MCF 10A (cell line): ENCODE measurements around the gene NKX1-2. TPM values are rescaled to one million over a fixed set of nuclear protein-coding genes. Genes with fewer than 3 reads are reported as not detected.

Experiments used
- BruUV-seq: library from RNA; stranded (reverse); fragments of 400-500 nt; replicated peaks from 2 replicates; lab custom pipeline; 2021; lab: Mats Ljungman, UMichigan
- CTCF ChIA-PET: fragments of 300-600 bp; sonication (Branson Sonifier 250); formaldehyde crosslinking; extraction: SDS; loops from one replicate; lab custom pipeline; 2021; ENCODE audit warnings: antibody characterized with exemption, inconsistent platforms; lab: Yijun Ruan, JAX
- POLR2A ChIA-PET: fragments of 300-600, 350-650 bp; sonication (Branson Sonifier 250); formaldehyde crosslinking; extraction: SDS; loops from one replicate; lab custom pipeline; 2020; ENCODE audit warnings: antibody characterized with exemption, inconsistent platforms; lab: Yijun Ruan, JAX
- DNase-seq: peaks from one replicate; pipeline ENCODE4 v3.0.0-alpha.2; 2018; ENCODE audit not compliant: unreplicated experiment
- H3K27ac Mint-ChIP-seq: one replicate; pipeline ENCODE4 v1.8.0; 2022; ENCODE audit warnings: mild to moderate bottlenecking, low read depth, mixed read lengths; ENCODE audit not compliant: unreplicated experiment
- H3K27me3 Mint-ChIP-seq: one replicate; pipeline ENCODE4 v1.8.0; 2022; ENCODE audit warnings: mixed read lengths; ENCODE audit not compliant: insufficient read depth, unreplicated experiment
- H3K36me3 Mint-ChIP-seq: one replicate; pipeline ENCODE4 v1.8.0; 2022; ENCODE audit warnings: mild to moderate bottlenecking, moderate library complexity, mixed read lengths; ENCODE audit not compliant: insufficient read depth, unreplicated experiment
- H3K4me1 Mint-ChIP-seq: one replicate; pipeline ENCODE4 v1.8.0; 2022; ENCODE audit warnings: mixed read lengths; ENCODE audit not compliant: insufficient read depth, unreplicated experiment
- H3K4me3 Mint-ChIP-seq: one replicate; pipeline ENCODE4 v1.8.0; 2022; ENCODE audit warnings: mild to moderate bottlenecking, moderate library complexity, mixed read lengths; ENCODE audit not compliant: unreplicated experiment
- H3K9me3 Mint-ChIP-seq: one replicate; pipeline ENCODE4 v1.8.0; 2022; ENCODE audit warnings: mixed read lengths; ENCODE audit not compliant: unreplicated experiment
- intact Hi-C: fragments of 100-400 bp; cut with micrococcal nuclease; formaldehyde crosslinking; loops from 2 replicates; pipeline ENCODE4 v1.14.1; 2022
- total RNA-seq: library from RNA; stranded (reverse); gene quantifications from 2 replicates; pipeline ENCODE4 v1.2.3, GENCODE V29; 2022
- TF ChIP-seq, protein P1 (sequence below): fragments of 200-600 bp; IDR thresholded peaks from one replicate; pipeline ENCODE4 v1.8.0; 2022; ENCODE audit warnings: antibody characterized with exemption, mild to moderate bottlenecking; ENCODE audit not compliant: unreplicated experiment

The NKX1-2 gene
- total RNA-seq, 1 experiment from 2014 or later, result 0.35 TPM

DNA sequence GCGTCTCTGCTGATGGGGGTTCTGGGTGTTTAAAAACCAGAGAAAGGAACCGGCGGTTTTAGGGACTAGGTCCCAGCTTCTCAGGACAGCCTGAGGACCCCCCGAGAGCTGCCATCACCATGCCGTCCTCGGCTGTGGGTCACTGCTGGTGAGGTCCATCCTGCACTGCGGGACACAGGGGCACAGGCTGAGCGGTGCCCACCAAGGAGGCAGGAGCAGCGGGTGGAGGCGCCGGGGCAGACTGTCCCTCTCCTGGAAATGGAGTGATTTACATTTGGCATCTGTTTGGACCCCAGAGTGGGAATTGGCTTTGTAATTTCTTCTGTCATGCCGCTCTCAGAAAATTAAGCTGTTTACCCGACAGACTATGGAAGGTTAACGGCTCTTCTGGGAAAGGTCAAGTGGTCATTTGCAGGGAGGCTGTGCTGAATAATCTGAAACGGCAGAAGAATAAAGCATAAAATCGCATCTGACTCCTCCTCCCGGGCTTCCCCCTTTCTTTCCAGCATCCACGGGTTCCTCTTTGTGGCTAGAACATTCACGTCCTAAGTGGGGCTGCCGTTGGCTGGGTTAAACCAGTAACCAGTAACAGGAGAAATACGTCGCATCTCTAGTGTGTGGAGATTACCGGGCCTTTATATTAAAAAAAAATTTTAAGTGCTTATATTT lies 43.5 kb upstream of the NKX1-2 start:
- Mint-ChIP-seq H3K9me3 (no peaks in the 10 kb centered on the region), H3K4me1 (no peaks in the 10 kb centered on the region), H3K4me3 (no peak overlapping the region), H3K27me3 (no peaks in the 10 kb centered on the region), H3K36me3 (no peaks in the 10 kb centered on the region), H3K27ac (no peak overlapping the region)
- DNase-seq, result no peak
- ChIA-PET POLR2A (interaction anchor here (0.9 kb wide), 1 partner anchor 9 kb away, joined by 3 read pairs; no protein-coding TSS in a partner anchor), CTCF (no interaction called here)
- no TSS peak for BruUV-seq
- intact Hi-C loops, result no loop called here
- TF ChIP-seq, protein P1, sequence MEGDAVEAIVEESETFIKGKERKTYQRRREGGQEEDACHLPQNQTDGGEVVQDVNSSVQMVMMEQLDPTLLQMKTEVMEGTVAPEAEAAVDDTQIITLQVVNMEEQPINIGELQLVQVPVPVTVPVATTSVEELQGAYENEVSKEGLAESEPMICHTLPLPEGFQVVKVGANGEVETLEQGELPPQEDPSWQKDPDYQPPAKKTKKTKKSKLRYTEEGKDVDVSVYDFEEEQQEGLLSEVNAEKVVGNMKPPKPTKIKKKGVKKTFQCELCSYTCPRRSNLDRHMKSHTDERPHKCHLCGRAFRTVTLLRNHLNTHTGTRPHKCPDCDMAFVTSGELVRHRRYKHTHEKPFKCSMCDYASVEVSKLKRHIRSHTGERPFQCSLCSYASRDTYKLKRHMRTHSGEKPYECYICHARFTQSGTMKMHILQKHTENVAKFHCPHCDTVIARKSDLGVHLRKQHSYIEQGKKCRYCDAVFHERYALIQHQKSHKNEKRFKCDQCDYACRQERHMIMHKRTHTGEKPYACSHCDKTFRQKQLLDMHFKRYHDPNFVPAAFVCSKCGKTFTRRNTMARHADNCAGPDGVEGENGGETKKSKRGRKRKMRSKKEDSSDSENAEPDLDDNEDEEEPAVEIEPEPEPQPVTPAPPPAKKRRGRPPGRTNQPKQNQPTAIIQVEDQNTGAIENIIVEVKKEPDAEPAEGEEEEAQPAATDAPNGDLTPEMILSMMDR, result no peak

DNA sequence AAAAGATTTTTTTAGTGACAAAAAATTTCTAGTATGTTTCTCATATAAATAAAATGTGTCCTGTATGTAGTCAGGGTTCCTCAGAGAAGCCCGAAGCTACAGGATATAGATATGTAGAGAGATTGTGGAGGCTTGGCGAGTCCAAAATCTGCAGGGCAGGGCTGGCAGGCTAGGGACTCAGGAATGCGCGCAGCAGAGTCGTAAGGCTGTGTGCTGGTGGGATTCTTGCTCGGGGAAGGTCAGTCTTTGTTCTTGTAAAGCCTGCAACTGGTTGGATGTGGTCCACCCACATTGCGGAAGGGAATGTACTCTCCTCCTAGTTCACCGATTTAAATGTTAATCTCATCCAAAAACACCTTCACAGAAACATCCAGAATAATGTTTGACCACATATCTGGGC lies 42.4 kb upstream of the NKX1-2 start:
- BruUV-seq, result no TSS peak
- CTCF ChIA-PET, result interaction anchor here (0.7 kb wide), 1 partner anchor 235 kb away, joined by 3 read pairs; no protein-coding TSS in a partner anchor
- no peak overlapping the region for H3K27ac Mint-ChIP-seq
- H3K36me3 Mint-ChIP-seq, result no peaks in the 10 kb centered on the region
- H3K4me1 Mint-ChIP-seq, result no peaks in the 10 kb centered on the region
- no peak overlapping the region for H3K4me3 Mint-ChIP-seq
- no peak for DNase-seq
- H3K27me3 Mint-ChIP-seq, result no peaks in the 10 kb centered on the region
- H3K9me3 Mint-ChIP-seq, result no peaks in the 10 kb centered on the region
- POLR2A ChIA-PET, result no interaction called here
- intact Hi-C loops, result no loop called here
- TF ChIP-seq, protein P1, result no peak

DNA sequence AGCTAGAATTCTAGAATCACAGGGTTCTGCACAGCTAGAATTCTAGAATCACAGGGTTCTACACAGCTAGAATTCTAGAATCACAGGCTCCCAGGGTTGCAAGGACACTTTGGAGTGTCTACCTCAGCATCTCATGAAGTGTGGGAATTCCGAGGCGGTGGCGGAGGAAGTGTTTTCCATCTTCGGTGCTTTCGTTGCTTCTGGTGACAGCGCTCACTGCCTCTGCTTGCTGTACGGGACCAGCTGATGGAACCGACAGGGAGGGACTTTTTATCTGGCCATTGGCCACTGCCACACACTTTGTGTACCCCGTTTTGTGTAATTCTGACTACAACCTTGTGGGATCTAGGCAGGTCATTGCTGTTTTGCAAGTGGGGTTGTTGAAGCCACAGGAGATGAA lies 41.3 kb upstream of the NKX1-2 start:
- Mint-ChIP-seq H3K4me3 (no peak overlapping the region), H3K4me1 (no peaks in the 10 kb centered on the region), H3K36me3 (no peaks in the 10 kb centered on the region), H3K27ac (no peak overlapping the region), H3K27me3 (no peaks in the 10 kb centered on the region), H3K9me3 (no peaks in the 10 kb centered on the region)
- ChIA-PET POLR2A (no interaction called here), CTCF (interaction anchor here (1.6 kb wide), 1 partner anchor 39 kb away, joined by 3 read pairs; no protein-coding TSS in a partner anchor)
- intact Hi-C loops, result no loop called here
- BruUV-seq, result no TSS peak
- TF ChIP-seq, protein P1, result no peak
- no peak for DNase-seq

DNA sequence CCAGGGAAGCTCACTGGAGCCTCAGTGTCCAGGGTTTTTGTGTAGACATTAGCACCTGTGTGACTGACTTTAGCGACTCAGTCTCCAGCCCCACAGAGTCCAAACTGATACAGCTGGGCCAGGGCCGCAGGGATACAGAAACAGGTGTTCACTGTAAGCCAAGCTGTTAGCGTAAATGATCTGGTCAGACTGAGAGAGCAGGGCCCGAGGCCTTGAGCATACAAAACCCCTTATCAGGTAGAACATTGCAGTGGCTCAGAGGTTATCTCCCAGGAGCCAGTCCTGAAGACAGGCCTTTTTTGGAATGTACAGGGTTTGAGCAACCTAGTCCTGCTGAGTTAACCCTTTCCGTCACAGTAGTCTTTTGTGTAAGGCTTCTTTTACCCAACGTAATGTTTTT lies 36.8 kb upstream of the NKX1-2 start:
- Mint-ChIP-seq H3K27me3 (peaks cover 8% of the 10 kb centered on the region), H3K9me3 (no peaks in the 10 kb centered on the region), H3K4me1 (no peaks in the 10 kb centered on the region), H3K36me3 (peaks cover 5% of the 10 kb centered on the region), H3K4me3 (no peak overlapping the region), H3K27ac (no peak overlapping the region)
- intact Hi-C loops, result no loop called here
- no TSS peak for BruUV-seq
- ChIA-PET POLR2A (interaction anchor here (0.6 kb wide), 1 partner anchor 54 kb away, joined by 4 read pairs; no protein-coding TSS in a partner anchor), CTCF (interaction anchor here (0.8 kb wide), 1 partner anchor 17 kb away, joined by 3 read pairs; no protein-coding TSS in a partner anchor)
- TF ChIP-seq, protein P1, result no peak
- DNase-seq, result no peak
